Measurements from ENCODE around the gene SYDE2.

The SYDE2 gene

DNA sequence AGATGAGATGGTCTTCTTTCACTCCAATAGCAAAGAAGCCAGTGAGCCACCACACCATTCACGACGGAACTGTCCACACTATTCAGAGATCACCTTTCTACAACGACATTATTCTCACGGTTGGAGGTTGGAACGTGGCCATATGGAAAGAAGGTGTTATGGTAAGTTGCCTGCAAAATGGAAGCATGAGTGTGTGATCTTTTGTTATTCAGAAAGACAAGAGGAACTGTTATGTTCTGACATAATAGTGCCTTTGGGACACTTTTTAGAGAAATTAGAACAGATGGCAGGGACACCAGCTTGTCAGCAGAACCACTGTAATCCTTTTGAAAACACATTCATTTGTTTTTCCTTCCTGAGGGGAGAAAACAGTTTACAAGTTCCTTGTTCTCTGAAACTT lies 76.7 kb downstream of the SYDE2 start:
- Histone ChIP-seq H3K9me2 (replicated peaks; ENCODE audit: insufficient read depth, low read length) (no peaks in the 10 kb centered on the region), H3K9ac (ENCODE audit: low read length) (no peak overlapping the region), H4K20me1 (ENCODE audit: insufficient read depth, low read length) (no peaks in the 10 kb centered on the region), H2AFZ (ENCODE audit: low read length) (no peak overlapping the region), H3K36me3 (replicated peaks; ENCODE audit: insufficient read depth, low read length) (no peaks in the 10 kb centered on the region), H3K9me3 (replicated peaks; ENCODE audit: insufficient read depth, low read length) (no peaks in the 10 kb centered on the region), H3K27me3 (replicated peaks; ENCODE audit: insufficient read depth, low read length) (no peaks in the 10 kb centered on the region), H3K4me2 (ENCODE audit: low read depth, low read length) (no peak overlapping the region), H3K4me3 (ENCODE audit: low read length) (no peak overlapping the region), H3K4me1 (ENCODE audit: low read length) (no peaks in the 10 kb centered on the region), H3K27ac (ENCODE audit: low read length) (no peak overlapping the region), H3K79me2 (ENCODE audit: low read length) (no peaks in the 10 kb centered on the region), H3F3A (ENCODE audit: insufficient read depth, low read length) (no peaks in the 10 kb centered on the region)
- TF ChIP-seq EZH2phosphoT487 (IDR thresholded peaks at IDR 0.05; ENCODE audit: low read length), result no peak
- TF ChIP-seq, protein P1, sequence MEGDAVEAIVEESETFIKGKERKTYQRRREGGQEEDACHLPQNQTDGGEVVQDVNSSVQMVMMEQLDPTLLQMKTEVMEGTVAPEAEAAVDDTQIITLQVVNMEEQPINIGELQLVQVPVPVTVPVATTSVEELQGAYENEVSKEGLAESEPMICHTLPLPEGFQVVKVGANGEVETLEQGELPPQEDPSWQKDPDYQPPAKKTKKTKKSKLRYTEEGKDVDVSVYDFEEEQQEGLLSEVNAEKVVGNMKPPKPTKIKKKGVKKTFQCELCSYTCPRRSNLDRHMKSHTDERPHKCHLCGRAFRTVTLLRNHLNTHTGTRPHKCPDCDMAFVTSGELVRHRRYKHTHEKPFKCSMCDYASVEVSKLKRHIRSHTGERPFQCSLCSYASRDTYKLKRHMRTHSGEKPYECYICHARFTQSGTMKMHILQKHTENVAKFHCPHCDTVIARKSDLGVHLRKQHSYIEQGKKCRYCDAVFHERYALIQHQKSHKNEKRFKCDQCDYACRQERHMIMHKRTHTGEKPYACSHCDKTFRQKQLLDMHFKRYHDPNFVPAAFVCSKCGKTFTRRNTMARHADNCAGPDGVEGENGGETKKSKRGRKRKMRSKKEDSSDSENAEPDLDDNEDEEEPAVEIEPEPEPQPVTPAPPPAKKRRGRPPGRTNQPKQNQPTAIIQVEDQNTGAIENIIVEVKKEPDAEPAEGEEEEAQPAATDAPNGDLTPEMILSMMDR (IDR thresholded peaks at IDR 0.05; ENCODE audit: low read length), result no peak
- TF ChIP-seq EZH2 (optimal IDR thresholded peaks at IDR 0.05; ENCODE audit: low read depth, low read length), result no peak
- no peak for DNase-seq

- Histone ChIP-seq H3K9me3 (replicated peaks; ENCODE audit: insufficient read depth, low read length) (no peaks in the 10 kb centered on the region), H3K27me3 (replicated peaks; ENCODE audit: insufficient read depth, low read length) (no peaks in the 10 kb centered on the region), H3K4me3 (ENCODE audit: low read length) (no peak overlapping the region), H3F3A (ENCODE audit: insufficient read depth, low read length) (no peaks in the 10 kb centered on the region), H4K20me1 (ENCODE audit: insufficient read depth, low read length) (no peaks in the 10 kb centered on the region), H3K9me2 (replicated peaks; ENCODE audit: insufficient read depth, low read length) (no peaks in the 10 kb centered on the region), H3K79me2 (ENCODE audit: low read length) (no peaks in the 10 kb centered on the region), H3K4me2 (ENCODE audit: low read depth, low read length) (no peak overlapping the region), H3K27ac (ENCODE audit: low read length) (no peak overlapping the region), H3K9ac (ENCODE audit: low read length) (no peak overlapping the region), H3K36me3 (replicated peaks; ENCODE audit: insufficient read depth, low read length) (no peaks in the 10 kb centered on the region), H3K4me1 (ENCODE audit: low read length) (no peaks in the 10 kb centered on the region), H2AFZ (ENCODE audit: low read length) (no peak overlapping the region)
- no peak for TF ChIP-seq EZH2phosphoT487 (IDR thresholded peaks at IDR 0.05; ENCODE audit: low read length)
- DNase-seq, result no peak
Measured at GRCh38 chr1:85122169-85122568, 78.6 kb downstream of the SYDE2 start.

DNA sequence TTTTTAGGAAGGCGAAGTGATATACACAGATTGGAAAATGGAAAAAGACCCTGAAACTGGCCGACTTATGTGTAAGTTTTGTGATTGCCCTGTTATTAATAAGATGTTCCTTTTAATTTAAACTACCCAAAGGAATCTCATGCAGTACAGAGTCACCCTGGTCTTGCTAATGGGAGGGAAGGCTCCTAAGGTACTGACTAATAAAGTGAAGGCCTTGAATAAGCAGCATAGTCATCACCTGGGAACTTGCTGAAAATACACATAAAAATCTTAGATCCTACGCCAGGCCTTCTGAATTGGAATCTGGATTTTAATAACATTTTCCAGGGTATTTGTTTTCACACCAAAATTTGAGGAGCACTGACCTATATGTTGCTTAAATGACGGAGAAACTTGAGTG lies 79.1 kb downstream of the SYDE2 start:
- Histone ChIP-seq H3K9me2 (replicated peaks; ENCODE audit: insufficient read depth, low read length) (no peaks in the 10 kb centered on the region), H2AFZ (ENCODE audit: low read length) (no peak overlapping the region), H3K4me2 (ENCODE audit: low read depth, low read length) (no peak overlapping the region), H3K4me3 (ENCODE audit: low read length) (no peak overlapping the region), H3K9ac (ENCODE audit: low read length) (no peak overlapping the region), H3K27me3 (replicated peaks; ENCODE audit: insufficient read depth, low read length) (no peaks in the 10 kb centered on the region), H4K20me1 (ENCODE audit: insufficient read depth, low read length) (no peaks in the 10 kb centered on the region), H3K4me1 (ENCODE audit: low read length) (no peaks in the 10 kb centered on the region), H3K79me2 (ENCODE audit: low read length) (no peaks in the 10 kb centered on the region), H3F3A (ENCODE audit: insufficient read depth, low read length) (no peaks in the 10 kb centered on the region), H3K9me3 (replicated peaks; ENCODE audit: insufficient read depth, low read length) (no peaks in the 10 kb centered on the region), H3K27ac (ENCODE audit: low read length) (no peak overlapping the region), H3K36me3 (replicated peaks; ENCODE audit: insufficient read depth, low read length) (no peaks in the 10 kb centered on the region)
- no peak for DNase-seq
- TF ChIP-seq EZH2 (optimal IDR thresholded peaks at IDR 0.05; ENCODE audit: low read depth, low read length), result no peak
- TF ChIP-seq, protein P1 (IDR thresholded peaks at IDR 0.05; ENCODE audit: low read length), result no peak
- no peak for TF ChIP-seq EZH2phosphoT487 (IDR thresholded peaks at IDR 0.05; ENCODE audit: low read length)

- no peaks in the 10 kb centered on the region for H3K9me3 ChIP-seq (replicated peaks; ENCODE audit: insufficient read depth, low read length)
- H3K4me2 ChIP-seq (ENCODE audit: low read depth, low read length), result no peak overlapping the region
- no peak overlapping the region for H3K4me3 ChIP-seq (ENCODE audit: low read length)
- H2AFZ ChIP-seq (ENCODE audit: low read length), result no peak overlapping the region
- no peaks in the 10 kb centered on the region for H3K27me3 ChIP-seq (replicated peaks; ENCODE audit: insufficient read depth, low read length)
- H3F3A ChIP-seq (ENCODE audit: insufficient read depth, low read length), result no peaks in the 10 kb centered on the region
- no peaks in the 10 kb centered on the region for H3K79me2 ChIP-seq (ENCODE audit: low read length)
- no peaks in the 10 kb centered on the region for H4K20me1 ChIP-seq (ENCODE audit: insufficient read depth, low read length)
- H3K27ac ChIP-seq (ENCODE audit: low read length), result no peak overlapping the region
- H3K9ac ChIP-seq (ENCODE audit: low read length), result no peak overlapping the region
- H3K9me2 ChIP-seq (replicated peaks; ENCODE audit: insufficient read depth, low read length), result no peaks in the 10 kb centered on the region
- no peaks in the 10 kb centered on the region for H3K36me3 ChIP-seq (replicated peaks; ENCODE audit: insufficient read depth, low read length)
- H3K4me1 ChIP-seq (ENCODE audit: low read length), result no peaks in the 10 kb centered on the region
- TF ChIP-seq EZH2 (optimal IDR thresholded peaks at IDR 0.05; ENCODE audit: low read depth, low read length), result no peak
- TF ChIP-seq, protein P1 (IDR thresholded peaks at IDR 0.05; ENCODE audit: low read length), result no peak
- no peak for DNase-seq
Measured at GRCh38 chr1:85118751-85119150, 82.1 kb downstream of the SYDE2 start.

All from MM.1S (cell line).